DND-41 (cell line): ENCODE data around the gene PCA3.

Source experiments
- ATAC-seq: fragments of 200-7000 bp; cut with Tn5 transposase; 3 replicates; pipeline ENCODE4 v1.9.1; 2021; ENCODE audit warnings: low read depth; ENCODE audit not compliant: insufficient read depth
- DNase-seq: peaks from one replicate; pipeline ENCODE4 v3.0.0-alpha.2; 2020
- H2AFZ ChIP-seq: 2 replicates; pipeline ENCODE4 v1.6.0; 2012; ENCODE audit warnings: low read depth, low read length
- H3K27ac ChIP-seq: 2 replicates; pipeline ENCODE4 v1.5.1; 2012; ENCODE audit warnings: low read length, inconsistent platforms
- H3K27me3 ChIP-seq: fragments of 200-600 bp; sonication (generic); 2 replicates; pipeline ENCODE4 v1.6.0; 2012; ENCODE audit warnings: low read length, mild to moderate bottlenecking, inconsistent platforms; ENCODE audit not compliant: insufficient read depth, poor library complexity
- H3K36me3 ChIP-seq: 2 replicates; pipeline ENCODE4 v1.5.1; 2012; ENCODE audit warnings: low read length, inconsistent platforms; ENCODE audit not compliant: insufficient read depth
- H3K4me1 ChIP-seq: 2 replicates; pipeline ENCODE4 v1.5.1; 2012; ENCODE audit warnings: mild to moderate bottlenecking, low read length; ENCODE audit not compliant: insufficient read depth
- H3K4me2 ChIP-seq: 2 replicates; pipeline ENCODE4 v1.6.0; 2012; ENCODE audit warnings: mild to moderate bottlenecking, moderate library complexity, low read length, inconsistent platforms; ENCODE audit not compliant: insufficient read depth
- H3K4me3 ChIP-seq, 2 experiments: fragments of 200-600 bp in 1 of 2; shearing (Covaris generic) in 1 of 2; 2 replicates each; pipeline ENCODE4 v1.5.1; 2012 to 2016; ENCODE audit warnings: inconsistent platforms in 2 of 2, low read length in 2 of 2, mild to moderate bottlenecking in 2 of 2, low read depth in 1 of 2, moderate library complexity in 1 of 2
- H3K79me2 ChIP-seq: 2 replicates; pipeline ENCODE4 v1.6.0; 2012; ENCODE audit warnings: low read length, inconsistent platforms; ENCODE audit not compliant: insufficient read depth
- H3K9ac ChIP-seq: 2 replicates; pipeline ENCODE4 v1.6.0; 2012; ENCODE audit warnings: low read depth, mild to moderate bottlenecking, inconsistent platforms, low read length, moderate library complexity
- H3K9me3 ChIP-seq: 2 replicates; pipeline ENCODE4 v1.5.1; 2012; ENCODE audit warnings: low read length, moderate library complexity, mild to moderate bottlenecking, inconsistent platforms; ENCODE audit not compliant: insufficient read depth, severe bottlenecking
- H4K20me1 ChIP-seq: 2 replicates; pipeline ENCODE4 v1.6.0; 2012; ENCODE audit warnings: low read length; ENCODE audit not compliant: insufficient read depth
- CTCF ChIP-seq: IDR thresholded peaks from 2 replicates; pipeline ENCODE4 v1.5.1; 2012; ENCODE audit warnings: borderline replicate concordance, low read length, moderate library complexity, mild to moderate bottlenecking; ENCODE audit not compliant: poor library complexity, severe bottlenecking; ENCODE audit errors: extremely low read depth
- EZH2 ChIP-seq: IDR thresholded peaks from 3 replicates; pipeline ENCODE4 v1.6.1; 2012; ENCODE audit warnings: borderline replicate concordance, low read depth, mild to moderate bottlenecking, moderate library complexity, low read length, inconsistent platforms; ENCODE audit not compliant: severe bottlenecking

The PCA3 gene

GRCh38 chr9:76732341-76732958, 31.8 kb upstream of the PCA3 start:
- Histone ChIP-seq H3K4me1 (no peaks in the 10 kb centered on the region), H3K27ac (no peak overlapping the region), H3K4me3 (no peak overlapping the region), H3K4me2 (no peak overlapping the region), H3K9ac (no peak overlapping the region), H2AFZ (no peak overlapping the region), H3K36me3 (no peaks in the 10 kb centered on the region), H3K27me3 (no peaks in the 10 kb centered on the region), H3K79me2 (no peaks in the 10 kb centered on the region), H3K9me3 (no peaks in the 10 kb centered on the region), H4K20me1 (no peaks in the 10 kb centered on the region)
- TF ChIP-seq EZH2 (no peak), CTCF (no peak)
- DNase-seq (no peak), ATAC-seq (no peak)

- Histone ChIP-seq H3K36me3 (no peaks in the 10 kb centered on the region), H4K20me1 (no peaks in the 10 kb centered on the region), H3K9ac (no peak overlapping the region), H3K4me3 (no peak overlapping the region), H3K79me2 (no peaks in the 10 kb centered on the region), H3K4me1 (no peaks in the 10 kb centered on the region), H3K9me3 (no peaks in the 10 kb centered on the region), H3K27ac (no peak overlapping the region), H3K27me3 (no peaks in the 10 kb centered on the region), H3K4me2 (no peak overlapping the region), H2AFZ (no peak overlapping the region)
- DNase-seq: no peak
- TF ChIP-seq EZH2 (no peak), CTCF (no peak)
- ATAC-seq: no peak
Observed at GRCh38 chr9:76733096-76733495, 31.1 kb upstream of the PCA3 start.

GRCh38 chr9:76734716-76735115, 29.5 kb upstream of the PCA3 start:
- H3K4me2 ChIP-seq: no peak overlapping the region
- H3K4me1 ChIP-seq: no peaks in the 10 kb centered on the region
- no peaks in the 10 kb centered on the region for H3K36me3 ChIP-seq
- H3K9ac ChIP-seq: no peak overlapping the region
- H3K79me2 ChIP-seq: no peaks in the 10 kb centered on the region
- no peaks in the 10 kb centered on the region for H4K20me1 ChIP-seq
- H3K4me3 ChIP-seq: no peak overlapping the region
- no peak overlapping the region for H3K27ac ChIP-seq
- TF ChIP-seq CTCF (no peak), EZH2 (no peak)
- no peaks in the 10 kb centered on the region for H3K27me3 ChIP-seq
- H3K9me3 ChIP-seq: no peaks in the 10 kb centered on the region
- no peak overlapping the region for H2AFZ ChIP-seq
- no peak for ATAC-seq
- DNase-seq: no peak
